ENCODE results near the gene DNAAF8.

DNAAF8 gene

DNA sequence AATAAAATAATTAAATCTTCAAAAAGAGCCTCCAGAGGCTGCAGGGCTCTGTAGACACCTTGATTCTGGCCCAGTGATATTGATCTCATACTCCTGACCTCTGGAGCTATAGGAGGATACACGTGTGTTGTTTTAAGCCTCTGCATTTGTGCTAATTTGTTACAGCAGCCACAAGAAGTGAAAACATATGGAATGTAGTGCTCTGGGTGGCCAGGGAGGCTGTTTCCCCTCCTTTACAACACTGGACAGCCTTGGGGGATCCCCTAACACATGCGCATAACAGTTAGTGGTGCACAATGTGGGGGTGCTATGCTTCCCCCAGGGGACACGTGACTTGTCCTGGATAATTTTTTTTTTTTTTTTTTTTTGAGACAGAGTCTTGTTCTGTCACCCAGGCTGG, 37.3 kb downstream of the DNAAF8 start:
- ChIA-PET CTCF (interaction anchor here (0.6 kb wide), 1 partner anchor 237 kb away, joined by 3 read pairs; no protein-coding TSS in a partner anchor), POLR2A (no interaction called here)
- TF ChIP-seq, protein P1, sequence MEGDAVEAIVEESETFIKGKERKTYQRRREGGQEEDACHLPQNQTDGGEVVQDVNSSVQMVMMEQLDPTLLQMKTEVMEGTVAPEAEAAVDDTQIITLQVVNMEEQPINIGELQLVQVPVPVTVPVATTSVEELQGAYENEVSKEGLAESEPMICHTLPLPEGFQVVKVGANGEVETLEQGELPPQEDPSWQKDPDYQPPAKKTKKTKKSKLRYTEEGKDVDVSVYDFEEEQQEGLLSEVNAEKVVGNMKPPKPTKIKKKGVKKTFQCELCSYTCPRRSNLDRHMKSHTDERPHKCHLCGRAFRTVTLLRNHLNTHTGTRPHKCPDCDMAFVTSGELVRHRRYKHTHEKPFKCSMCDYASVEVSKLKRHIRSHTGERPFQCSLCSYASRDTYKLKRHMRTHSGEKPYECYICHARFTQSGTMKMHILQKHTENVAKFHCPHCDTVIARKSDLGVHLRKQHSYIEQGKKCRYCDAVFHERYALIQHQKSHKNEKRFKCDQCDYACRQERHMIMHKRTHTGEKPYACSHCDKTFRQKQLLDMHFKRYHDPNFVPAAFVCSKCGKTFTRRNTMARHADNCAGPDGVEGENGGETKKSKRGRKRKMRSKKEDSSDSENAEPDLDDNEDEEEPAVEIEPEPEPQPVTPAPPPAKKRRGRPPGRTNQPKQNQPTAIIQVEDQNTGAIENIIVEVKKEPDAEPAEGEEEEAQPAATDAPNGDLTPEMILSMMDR (IDR thresholded peaks at IDR 0.05; ENCODE audit: control extremely low read depth, extremely low read depth, low read depth, missing control alignments), result no peak
- no peak for DNase-seq (ENCODE audit: extremely low spot score)

DNA sequence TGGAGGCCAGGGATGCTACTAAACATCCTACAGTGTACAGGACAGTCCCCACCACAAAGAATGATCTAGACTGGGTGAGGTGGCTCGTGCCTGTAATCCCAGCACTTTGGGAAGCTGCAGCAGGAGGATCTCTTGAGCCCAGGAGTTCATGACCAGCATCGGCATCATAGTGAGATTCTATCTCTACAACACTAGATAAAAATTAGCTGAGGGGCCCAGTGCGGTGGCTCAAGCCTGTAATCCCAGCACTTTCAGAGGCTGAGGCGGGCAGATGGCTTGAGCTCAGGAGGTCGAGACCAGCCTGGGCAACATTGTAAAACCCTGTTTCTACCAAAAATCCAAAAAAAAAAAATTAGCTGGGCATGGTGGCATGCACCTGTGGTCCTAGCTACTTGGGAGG, 38.0 kb downstream of the DNAAF8 start:
- POLR2A ChIA-PET, result interaction anchor here (1.4 kb wide), 1 partner anchor 29 kb away, joined by 3 read pairs; no protein-coding TSS in a partner anchor
- DNase-seq (ENCODE audit: extremely low spot score), result no peak
- TF ChIP-seq, protein P1 (IDR thresholded peaks at IDR 0.05; ENCODE audit: control extremely low read depth, extremely low read depth, low read depth, missing control alignments), result no peak
- CTCF ChIA-PET, result no interaction called here

DNA sequence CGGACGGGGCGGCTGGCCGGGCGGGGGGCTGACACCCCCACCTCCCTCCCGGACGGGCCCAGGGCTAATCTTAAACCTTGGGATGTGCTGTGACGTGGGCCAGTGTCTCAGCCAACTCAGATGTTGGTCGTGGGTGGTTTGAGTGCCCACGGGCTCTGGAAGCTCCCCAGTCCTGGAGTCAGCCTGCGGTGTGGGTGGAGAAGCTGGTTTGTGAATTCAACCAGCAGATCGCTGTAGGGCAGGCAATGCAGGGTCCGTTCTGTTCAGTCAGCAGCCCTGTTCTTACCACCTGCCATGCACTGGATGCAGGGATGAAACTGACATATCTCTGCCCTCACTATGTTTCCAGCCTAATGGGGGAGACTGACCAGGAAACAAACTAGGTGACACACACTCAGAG, 40.7 kb downstream of the DNAAF8 start:
- TF ChIP-seq, protein P1 (IDR thresholded peaks at IDR 0.05; ENCODE audit: control extremely low read depth, extremely low read depth, low read depth, missing control alignments), result no peak
- ChIA-PET POLR2A (no interaction called here), CTCF (no interaction called here)
- no peak for DNase-seq (ENCODE audit: extremely low spot score)

DNA sequence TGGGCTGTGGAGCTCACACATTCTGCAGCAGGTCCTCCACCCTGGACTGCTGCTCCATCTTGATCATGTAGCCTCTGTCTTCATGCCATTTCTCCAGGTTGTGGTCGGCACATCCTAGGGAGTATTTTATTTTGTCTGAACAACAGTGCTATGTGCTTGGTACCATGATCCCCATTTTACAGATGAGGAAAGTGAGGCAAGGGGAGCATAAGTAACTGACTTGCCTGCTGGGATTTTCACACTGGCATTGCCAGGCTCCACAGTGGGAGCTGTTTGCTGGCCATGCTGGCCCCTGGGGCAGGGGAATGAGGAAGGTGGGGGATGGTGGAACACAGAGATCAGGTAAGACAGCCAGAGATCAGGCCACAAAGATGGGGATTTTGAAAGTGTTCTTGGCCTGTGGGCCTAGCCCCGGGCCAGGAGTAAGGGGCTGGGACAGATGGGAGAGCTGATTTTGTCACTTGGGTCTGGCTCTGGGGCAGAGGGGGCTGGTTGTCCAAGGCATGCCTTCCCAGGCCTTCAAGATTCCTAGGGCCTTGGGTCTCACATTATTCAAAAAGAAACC, 41.9 kb downstream of the DNAAF8 start:
- TF ChIP-seq, protein P1 (IDR thresholded peaks at IDR 0.05; ENCODE audit: control extremely low read depth, extremely low read depth, low read depth, missing control alignments), result no peak
- no peak for DNase-seq (ENCODE audit: extremely low spot score)
- CTCF ChIA-PET, result no interaction called here
- POLR2A ChIA-PET, result no interaction called here

DNA sequence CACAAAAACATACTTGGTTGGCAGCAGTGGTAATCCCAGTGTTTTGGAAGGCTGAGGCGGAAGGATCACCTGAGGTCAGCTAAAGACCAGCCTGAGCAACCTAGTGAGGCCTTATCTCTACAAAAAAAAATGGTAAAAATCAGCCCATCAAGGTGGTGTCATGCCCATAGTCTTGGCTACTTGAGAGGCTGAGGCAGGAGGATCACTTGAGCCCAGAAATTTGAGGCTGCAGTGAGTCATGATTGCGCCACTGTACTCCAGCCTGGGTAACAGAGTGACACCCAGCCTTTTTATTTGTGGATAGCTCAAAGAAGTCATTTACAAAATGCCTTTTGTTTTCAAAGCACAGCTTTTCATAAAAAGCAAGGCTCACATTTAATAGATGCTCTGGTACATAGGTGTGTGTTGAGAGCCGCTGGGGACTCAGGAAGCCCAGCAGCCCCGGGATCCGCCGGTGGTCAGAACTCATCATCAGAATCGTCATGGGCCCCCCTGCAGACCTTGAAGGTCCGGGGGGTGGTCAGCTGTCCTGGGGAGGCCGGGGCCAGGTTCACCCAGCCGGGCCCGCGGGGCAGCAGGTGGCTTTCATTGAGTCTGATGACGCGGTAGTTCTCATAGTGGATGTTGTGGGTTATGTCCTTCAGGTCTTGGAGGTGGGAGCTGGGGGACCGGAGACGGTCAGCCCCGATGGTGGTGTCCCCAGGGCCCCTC, 43.2 kb downstream of the DNAAF8 start:
- ChIA-PET POLR2A (no interaction called here), CTCF (interaction anchor here (1.0 kb wide), 1 partner anchor 9 kb away, joined by 4 read pairs; no protein-coding TSS in a partner anchor)
- DNase-seq (ENCODE audit: extremely low spot score), result no peak
- TF ChIP-seq, protein P1 (IDR thresholded peaks at IDR 0.05; ENCODE audit: control extremely low read depth, extremely low read depth, low read depth, missing control alignments), result no peak

DNA sequence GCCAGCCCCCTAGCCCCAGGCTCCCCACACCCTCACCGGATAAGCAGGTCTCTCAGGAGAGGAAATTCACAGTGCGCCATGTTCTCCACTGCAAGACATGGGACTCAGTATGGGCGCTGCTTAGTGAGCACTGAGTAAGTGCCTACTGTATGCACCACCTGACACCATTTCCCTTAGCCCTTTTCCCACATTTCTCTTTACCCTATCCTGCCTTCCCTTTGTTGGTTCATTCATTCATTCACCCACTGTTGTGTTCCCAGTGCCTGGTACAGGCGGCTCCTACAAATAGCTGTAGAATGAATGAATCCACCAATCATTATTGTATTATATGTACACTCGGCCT, 43.7 kb downstream of the DNAAF8 start:
- CTCF ChIA-PET, result interaction anchor here (1.0 kb wide), 1 partner anchor 9 kb away, joined by 4 read pairs; no protein-coding TSS in a partner anchor
- no peak for DNase-seq (ENCODE audit: extremely low spot score)
- TF ChIP-seq, protein P1 (IDR thresholded peaks at IDR 0.05; ENCODE audit: control extremely low read depth, extremely low read depth, low read depth, missing control alignments), result no peak
- POLR2A ChIA-PET, result no interaction called here

Measured in GM10248 (cell line).